HG03135 (cell line): ENCODE data around the gene KLHL9.
"Not testable (repeated sequence)": the region's sequence is repeated elsewhere in the genome, so short reads cannot be mapped to it uniquely, and the experiment has no call there.

Experiments
- ATAC-seq: cut with Tn5 transposase; IDR thresholded peaks from one replicate; pipeline ENCODE4 v1.9.1; 2021; ENCODE audit warnings: mild to moderate bottlenecking, moderate library complexity; ENCODE audit not compliant: unreplicated experiment

The KLHL9 gene, protein sequence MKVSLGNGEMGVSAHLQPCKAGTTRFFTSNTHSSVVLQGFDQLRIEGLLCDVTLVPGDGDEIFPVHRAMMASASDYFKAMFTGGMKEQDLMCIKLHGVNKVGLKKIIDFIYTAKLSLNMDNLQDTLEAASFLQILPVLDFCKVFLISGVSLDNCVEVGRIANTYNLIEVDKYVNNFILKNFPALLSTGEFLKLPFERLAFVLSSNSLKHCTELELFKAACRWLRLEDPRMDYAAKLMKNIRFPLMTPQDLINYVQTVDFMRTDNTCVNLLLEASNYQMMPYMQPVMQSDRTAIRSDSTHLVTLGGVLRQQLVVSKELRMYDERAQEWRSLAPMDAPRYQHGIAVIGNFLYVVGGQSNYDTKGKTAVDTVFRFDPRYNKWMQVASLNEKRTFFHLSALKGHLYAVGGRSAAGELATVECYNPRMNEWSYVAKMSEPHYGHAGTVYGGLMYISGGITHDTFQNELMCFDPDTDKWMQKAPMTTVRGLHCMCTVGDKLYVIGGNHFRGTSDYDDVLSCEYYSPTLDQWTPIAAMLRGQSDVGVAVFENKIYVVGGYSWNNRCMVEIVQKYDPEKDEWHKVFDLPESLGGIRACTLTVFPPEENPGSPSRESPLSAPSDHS

DNA sequence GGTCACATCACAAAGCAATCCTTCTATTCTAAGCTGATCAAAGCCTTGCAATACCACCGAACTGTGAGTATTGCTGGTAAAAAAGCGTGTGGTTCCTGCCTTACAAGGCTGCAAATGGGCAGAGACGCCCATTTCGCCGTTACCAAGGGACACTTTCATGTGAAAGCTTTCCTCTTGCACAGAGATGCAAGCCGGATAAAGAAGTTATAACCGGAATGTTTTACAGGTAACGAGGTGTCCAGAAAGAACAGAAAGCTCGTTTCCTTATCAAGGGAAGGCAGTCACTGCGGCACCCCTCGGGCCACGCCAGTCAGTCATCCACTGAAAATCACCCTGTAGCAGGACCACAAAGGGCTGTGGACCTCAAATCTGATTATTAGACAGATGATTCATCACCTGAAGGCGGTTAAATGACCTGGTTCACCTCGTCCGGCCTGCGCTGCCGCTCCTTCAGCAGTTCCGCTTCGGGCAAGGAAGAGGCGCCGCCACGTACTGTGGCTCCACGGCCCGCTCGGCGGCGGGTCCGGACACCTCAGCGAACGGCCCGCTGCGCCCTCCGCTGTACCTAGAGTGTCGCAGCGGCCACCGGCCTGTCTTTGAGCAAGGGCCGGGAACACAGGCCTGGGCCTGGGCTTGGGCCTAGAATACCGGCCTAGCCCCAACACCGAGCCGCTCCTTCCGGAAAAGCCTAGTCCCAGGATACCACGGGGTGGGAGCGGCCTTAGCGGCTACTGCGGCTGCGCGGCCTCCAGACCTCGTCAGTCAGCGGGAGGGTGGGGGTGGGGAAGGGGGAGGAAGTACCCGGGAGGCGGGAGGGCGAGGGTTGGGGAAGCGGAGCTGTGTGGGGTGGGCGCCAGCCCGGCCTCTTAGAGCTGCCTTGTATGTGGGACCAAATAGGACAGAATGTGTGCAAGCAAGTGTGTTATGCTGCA lies at the start of gene KLHL9:
TSS of gene KLHL9 (minus strand) at position 704 of the 932 bp plus-strand sequence. CDS start at position 159, 545 bp downstream.
- peak; percentile 90 for ATAC-seq

GRCh38 chr9:21383627-21384026 lies 48.4 kb upstream of the KLHL9 start:
- ATAC-seq, result no peak

- ATAC-seq, result peak; percentile 96
These were observed 46.5 kb upstream of the KLHL9 start for GRCh38 chr9:21381448-21382339.

DNA sequence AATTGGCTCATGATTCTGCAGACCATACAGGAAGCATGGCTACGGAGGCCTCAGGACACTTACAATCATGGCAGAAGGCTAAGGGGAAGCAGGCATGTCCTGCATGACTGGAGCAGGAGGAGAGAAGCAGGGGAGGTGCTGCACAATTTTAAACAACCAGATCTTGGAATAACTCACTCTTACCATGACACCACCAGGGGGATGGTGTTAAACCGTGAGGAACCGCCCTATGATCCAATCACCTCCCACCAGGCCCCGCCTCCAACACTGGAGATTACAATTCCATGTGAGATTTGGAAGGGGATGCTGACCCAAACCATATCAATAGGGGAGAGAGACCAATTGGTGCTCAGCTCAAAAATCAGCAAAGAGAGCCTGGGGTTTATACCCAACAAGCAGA lies 36.3 kb upstream of the KLHL9 start:
- not testable (repeated sequence) for ATAC-seq

GRCh38 chr9:21367957-21368356 lies 32.8 kb upstream of the KLHL9 start, which contains the start of gene IFNA13:
Gene IFNA13 (minus strand): TSS chr9:21368057. CDS start chr9:21368010, 47 bp downstream.
- ATAC-seq, result no peak

GRCh38 chr9:21367169-21367568 lies 32.0 kb upstream of the KLHL9 start:
- peak; percentile 93 for ATAC-seq

GRCh38 chr9:21362287-21362686 lies 27.1 kb upstream of the KLHL9 start:
- no peak for ATAC-seq

DNA sequence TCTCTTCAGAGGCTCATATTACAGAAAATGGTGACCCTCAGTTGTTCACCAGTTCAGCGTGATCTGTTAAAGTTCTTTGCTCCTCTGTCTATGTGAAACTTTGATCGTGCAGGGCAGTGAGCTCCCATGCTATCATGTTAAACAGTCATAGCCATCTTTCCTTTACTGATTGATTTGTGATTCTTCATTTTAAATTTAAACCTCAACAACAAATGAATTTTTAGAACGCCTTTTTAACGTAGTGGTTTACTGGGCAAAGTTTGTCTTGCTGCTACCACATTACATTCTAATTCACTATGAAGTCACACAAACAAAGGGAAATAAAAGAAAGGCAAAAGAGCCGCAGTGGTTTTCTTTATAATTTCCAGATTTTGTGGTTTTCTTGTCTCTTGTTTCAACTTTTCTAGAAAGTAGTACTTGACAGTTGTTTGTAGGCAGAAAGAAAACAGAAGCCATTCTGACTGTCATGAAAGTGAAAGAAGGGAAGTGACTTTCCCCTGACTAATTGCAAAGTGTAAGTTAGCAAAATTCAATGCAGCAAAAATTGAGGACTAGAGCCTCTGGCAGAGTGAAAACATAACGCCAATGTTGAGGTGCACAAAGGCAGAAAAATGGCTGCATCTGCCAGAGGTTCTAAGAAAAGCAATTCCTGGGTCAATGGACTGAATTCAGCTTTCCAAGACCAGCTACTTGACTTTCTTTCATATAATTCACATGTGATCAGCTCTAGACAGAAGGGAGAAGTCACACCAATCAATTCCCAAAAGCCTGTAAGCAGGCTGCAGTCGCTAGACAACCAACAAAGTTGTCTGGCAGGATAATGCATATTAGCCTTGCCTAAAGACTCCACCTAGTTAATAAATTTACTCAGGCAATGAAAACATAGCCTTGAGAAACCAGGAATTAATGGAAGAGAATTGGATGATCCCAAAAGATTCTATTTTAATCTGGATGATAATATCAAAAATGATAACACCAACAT lies 22.6 kb upstream of the KLHL9 start:
- ATAC-seq, result peak; percentile 86

DNA sequence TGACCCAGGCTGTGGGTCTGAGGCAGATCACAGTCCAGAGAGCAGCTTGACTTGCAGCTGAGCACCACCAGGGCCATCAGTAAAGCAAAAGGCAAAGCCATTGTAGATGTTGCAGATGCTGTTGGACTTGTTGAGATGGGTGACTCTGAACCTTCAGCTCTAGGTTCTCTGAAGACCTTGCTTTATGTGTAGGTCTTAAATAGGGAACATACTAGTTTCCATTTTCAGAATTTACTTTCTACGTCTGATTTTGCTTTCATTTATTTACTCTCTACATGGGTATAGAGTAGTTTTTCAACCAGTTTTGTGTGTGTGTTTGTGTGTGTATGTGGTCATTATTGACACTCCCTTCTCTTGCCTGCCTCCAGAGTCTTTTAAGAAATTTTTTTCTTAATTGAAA lies 15.6 kb upstream of the KLHL9 start, which contains the start of gene IFNA6:
TSS of gene IFNA6 (minus strand) at position 101 of the 400 bp plus-strand sequence. CDS start at position 101, 0 bp downstream.
- ATAC-seq, result no peak

DNA sequence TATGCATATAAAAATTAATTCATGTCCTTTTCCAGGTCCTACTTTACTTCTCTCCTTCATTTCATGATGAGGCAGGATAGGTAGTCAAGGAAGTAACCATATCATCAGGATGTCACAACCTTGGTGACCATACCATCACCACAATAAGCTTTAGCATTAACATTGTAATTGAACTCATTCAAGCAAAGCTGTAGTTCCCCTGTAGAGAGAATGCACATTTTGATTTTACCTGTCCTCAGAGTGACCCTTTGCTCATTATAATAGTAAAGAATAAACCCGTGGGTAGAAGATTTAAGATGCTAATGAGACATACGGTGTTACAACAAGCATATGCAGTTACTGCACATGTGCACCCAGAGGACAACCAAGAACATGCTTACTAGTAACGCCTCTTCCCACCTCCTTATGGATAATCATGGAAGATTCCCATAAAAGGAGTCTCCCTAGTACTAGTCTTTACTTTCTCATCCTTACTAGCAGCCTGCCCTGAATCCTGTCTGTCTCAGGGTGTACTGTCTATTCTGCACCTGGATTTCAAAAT lies 13.3 kb upstream of the KLHL9 start:
- ATAC-seq, result no peak

- ATAC-seq, result no peak
These were observed 5.5 kb upstream of the KLHL9 start for GRCh38 chr9:21340735-21341134.

DNA sequence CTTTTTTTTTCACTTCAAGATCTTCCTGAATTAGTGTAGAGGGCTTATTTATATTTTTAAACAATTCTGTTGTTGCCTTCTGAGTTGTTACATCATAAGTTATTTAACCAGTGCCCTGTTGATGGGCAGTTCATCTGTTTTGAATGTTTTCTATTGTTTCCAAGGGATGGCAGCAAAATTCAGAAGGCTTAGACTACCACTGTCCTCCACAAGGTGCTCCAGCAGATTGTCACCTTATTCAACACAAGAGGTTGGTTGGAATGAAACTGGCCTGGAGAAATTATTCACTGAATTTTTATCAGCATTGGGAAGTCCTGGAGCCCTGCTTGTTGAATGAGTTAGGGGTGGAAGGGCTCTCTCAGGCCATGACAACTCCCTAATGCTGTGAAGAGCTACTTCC lies 1.3 kb upstream of the KLHL9 start:
- ATAC-seq, result no peak

- no peak for ATAC-seq
These were observed 2.0 kb downstream of the KLHL9 start for GRCh38 chr9:21333226-21333625.

DNA sequence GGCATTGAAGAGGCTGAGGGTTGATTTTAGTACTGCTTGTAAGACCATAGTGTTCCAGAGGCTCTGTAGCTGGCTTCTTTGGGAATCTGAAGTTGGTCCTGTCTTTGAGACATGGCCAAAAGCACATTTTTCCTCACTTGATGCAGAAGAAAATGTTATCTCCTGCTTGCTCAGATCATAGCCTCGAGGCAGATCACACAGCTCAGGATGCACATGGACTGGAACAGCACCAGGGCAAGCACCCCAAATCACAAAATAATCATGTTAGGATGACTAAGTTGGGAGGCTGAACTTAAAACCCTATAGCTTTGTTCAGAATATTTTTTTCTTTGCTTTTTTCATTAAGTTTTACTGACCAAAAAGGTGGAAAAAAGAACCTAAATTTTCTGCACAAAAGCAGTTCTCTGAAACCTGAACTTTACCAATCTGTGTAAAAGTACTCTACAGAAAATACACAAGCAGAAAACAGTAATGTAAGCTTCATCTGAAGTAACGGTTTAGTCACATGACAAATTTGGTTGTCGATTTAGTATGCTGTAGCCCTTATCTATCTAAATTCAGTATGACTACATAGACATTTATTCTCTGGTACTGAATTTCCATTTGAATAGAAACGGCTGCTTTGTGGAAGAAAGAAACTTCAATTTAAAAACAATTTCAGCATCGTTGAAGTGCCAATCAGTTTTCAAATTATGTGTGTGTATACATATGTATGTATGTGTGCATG lies 3.4 kb downstream of the KLHL9 start:
- ATAC-seq, result no peak

DNA sequence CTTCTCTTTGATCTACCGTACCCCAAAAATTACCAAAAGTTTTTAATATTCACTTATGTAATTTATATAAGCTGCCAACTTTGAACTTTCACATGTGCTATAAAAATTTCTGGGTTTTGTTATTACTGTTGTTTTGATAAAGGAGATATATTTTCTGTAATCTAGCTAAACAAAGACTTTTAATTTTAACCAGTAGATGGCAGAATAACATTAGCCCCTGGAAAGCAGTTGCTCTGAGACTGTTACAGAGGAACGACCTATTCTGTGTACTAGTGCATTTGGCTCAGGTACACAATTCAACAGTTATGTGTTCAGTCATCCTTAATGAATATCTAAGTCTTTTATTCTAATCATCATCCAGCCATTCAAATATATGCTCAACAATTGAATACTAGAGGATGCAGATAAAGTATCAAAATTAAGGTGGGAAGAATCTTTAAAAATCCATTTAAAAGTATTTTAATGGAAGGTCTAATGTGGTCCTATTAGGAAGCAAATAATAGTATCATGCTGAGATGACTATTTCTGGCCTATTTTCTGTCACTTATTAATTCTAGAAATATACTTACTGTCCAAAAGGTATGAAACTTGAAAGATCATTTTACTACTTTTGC lies 8.6 kb downstream of the KLHL9 start:
- peak; percentile 76 for ATAC-seq

GRCh38 chr9:21324047-21324446 lies 11.2 kb downstream of the KLHL9 start:
- ATAC-seq, result no peak

- ATAC-seq, result no peak
These were observed 12.2 kb downstream of the KLHL9 start for GRCh38 chr9:21322911-21323461.
